ENCODE measurements around the gene ART1.
"Not testable (repeated sequence)": the region's sequence is repeated elsewhere in the genome, so short reads cannot be mapped to it uniquely, and the experiment has no call there.

DNA sequence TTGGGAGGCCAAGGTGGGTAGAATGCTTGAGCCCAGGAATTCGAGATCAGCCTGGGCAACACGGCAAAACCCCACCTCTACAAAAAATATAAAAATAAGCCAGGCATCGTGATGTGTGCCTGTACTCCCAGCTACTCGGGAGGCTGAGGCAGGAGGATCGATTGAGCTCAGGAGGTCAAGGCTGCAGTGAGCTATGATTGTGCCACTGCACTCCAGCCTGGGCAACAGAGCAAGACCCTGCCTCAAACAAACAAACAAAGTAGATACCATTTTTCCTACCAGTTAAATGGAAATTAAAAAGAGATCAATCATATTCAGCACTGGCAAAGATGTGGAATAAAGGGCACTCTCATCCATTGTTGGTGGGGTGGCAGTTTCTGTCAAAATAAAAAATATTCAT is 12.4 kb downstream of the ART1 start:
- TF ChIP-seq CREB1 (CRISPR knock-in tag; IDR thresholded peaks at IDR 0.05); TEAD4 (CRISPR knock-in tag; IDR thresholded peaks at IDR 0.05); SP1 (CRISPR knock-in tag; conservative IDR thresholded peaks at IDR 0.05); ELF4 (CRISPR knock-in tag; IDR thresholded peaks at IDR 0.05; ENCODE audit: low read depth); CBFB (CRISPR knock-in tag; IDR thresholded peaks at IDR 0.05; ENCODE audit: low read depth); IRF1 (CRISPR knock-in tag; IDR thresholded peaks at IDR 0.05); TCF7 (CRISPR knock-in tag; IDR thresholded peaks at IDR 0.05; ENCODE audit: low read depth); USF2 (CRISPR knock-in tag; IDR thresholded peaks at IDR 0.05); PREB (CRISPR knock-in tag; IDR thresholded peaks at IDR 0.05; ENCODE audit: borderline replicate concordance); ARID4B (CRISPR knock-in tag; IDR thresholded peaks at IDR 0.05; ENCODE audit: borderline replicate concordance): not testable (repeated sequence)
- TF ChIP-seq, protein P1, sequence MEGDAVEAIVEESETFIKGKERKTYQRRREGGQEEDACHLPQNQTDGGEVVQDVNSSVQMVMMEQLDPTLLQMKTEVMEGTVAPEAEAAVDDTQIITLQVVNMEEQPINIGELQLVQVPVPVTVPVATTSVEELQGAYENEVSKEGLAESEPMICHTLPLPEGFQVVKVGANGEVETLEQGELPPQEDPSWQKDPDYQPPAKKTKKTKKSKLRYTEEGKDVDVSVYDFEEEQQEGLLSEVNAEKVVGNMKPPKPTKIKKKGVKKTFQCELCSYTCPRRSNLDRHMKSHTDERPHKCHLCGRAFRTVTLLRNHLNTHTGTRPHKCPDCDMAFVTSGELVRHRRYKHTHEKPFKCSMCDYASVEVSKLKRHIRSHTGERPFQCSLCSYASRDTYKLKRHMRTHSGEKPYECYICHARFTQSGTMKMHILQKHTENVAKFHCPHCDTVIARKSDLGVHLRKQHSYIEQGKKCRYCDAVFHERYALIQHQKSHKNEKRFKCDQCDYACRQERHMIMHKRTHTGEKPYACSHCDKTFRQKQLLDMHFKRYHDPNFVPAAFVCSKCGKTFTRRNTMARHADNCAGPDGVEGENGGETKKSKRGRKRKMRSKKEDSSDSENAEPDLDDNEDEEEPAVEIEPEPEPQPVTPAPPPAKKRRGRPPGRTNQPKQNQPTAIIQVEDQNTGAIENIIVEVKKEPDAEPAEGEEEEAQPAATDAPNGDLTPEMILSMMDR (IDR thresholded peaks at IDR 0.05): not testable (repeated sequence)
- TF ChIP-seq, protein P2, sequence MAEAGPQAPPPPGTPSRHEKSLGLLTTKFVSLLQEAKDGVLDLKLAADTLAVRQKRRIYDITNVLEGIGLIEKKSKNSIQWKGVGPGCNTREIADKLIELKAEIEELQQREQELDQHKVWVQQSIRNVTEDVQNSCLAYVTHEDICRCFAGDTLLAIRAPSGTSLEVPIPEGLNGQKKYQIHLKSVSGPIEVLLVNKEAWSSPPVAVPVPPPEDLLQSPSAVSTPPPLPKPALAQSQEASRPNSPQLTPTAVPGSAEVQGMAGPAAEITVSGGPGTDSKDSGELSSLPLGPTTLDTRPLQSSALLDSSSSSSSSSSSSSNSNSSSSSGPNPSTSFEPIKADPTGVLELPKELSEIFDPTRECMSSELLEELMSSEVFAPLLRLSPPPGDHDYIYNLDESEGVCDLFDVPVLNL (CRISPR knock-in tag; IDR thresholded peaks at IDR 0.05; ENCODE audit: borderline replicate concordance, low read depth): not testable (repeated sequence)
- TF ChIP-seq ZNF121 (CRISPR knock-in tag; IDR thresholded peaks at IDR 0.05): peak; percentile 73; the same call in 1 of the 2 replicates
